ENCODE measurements around the gene STX5. TPM values are rescaled to one million over a fixed set of nuclear protein-coding genes. Genes with fewer than 3 reads are reported as not detected.

Gene STX5
- total and polyA plus RNA-seq, 9 of the 15 experiments (the other 6 are each of a cell fraction or from before 2014, with no cell fraction given) = 2.8 to 28.6 (median 23.7) TPM

- TF ChIP-seq ELF4 (CRISPR knock-in tag; IDR thresholded peaks at IDR 0.05) (peak; percentile 81), NUFIP1 (IDR thresholded peaks at IDR 0.05; ENCODE audit: partially characterized antibody) (no peak), TRIM24 (IDR thresholded peaks at IDR 0.05) (no peak), TBL1XR1 (IDR thresholded peaks at IDR 0.05; ENCODE audit: low read length in 2 of 2) (peak; percentile 16 to 95; a peak in 2 of 4 replicates), NFXL1 (CRISPR knock-in tag; IDR thresholded peaks at IDR 0.05) (no peak), U2AF1 (optimal IDR thresholded peaks at IDR 0.05; ENCODE audit: low read depth, low read length) (no peak), SMARCA4 (IDR thresholded peaks at IDR 0.05) (no peak), ZNF77 (CRISPR knock-in tag; IDR thresholded peaks at IDR 0.05) (no peak), ZNF76 (CRISPR knock-in tag; IDR thresholded peaks at IDR 0.05; ENCODE audit: borderline replicate concordance) (no peak), ZNF277 (CRISPR knock-in tag; IDR thresholded peaks at IDR 0.05; ENCODE audit: borderline replicate concordance) (no peak), LCOR (CRISPR knock-in tag; IDR thresholded peaks at IDR 0.05) (peak; percentile 48; the same call in 1 of the 2 replicates), ADNP (tag; IDR thresholded peaks at IDR 0.05) (no peak), CBX8 (IDR thresholded peaks at IDR 0.05; ENCODE audit: borderline replicate concordance, extremely low read depth, low read depth, low read length, poor library complexity, severe bottlenecking) (no peak), FOXA3 (CRISPR knock-in tag; conservative IDR thresholded peaks at IDR 0.05 in 1 of 2, IDR thresholded peaks at IDR 0.05 in 1 of 2) (peak in 1 of 2 experiments; percentile 36; a peak in 1 of 4 replicates), NCOA4 (IDR thresholded peaks at IDR 0.05; ENCODE audit: partially characterized antibody) (no peak), CBX3 (IDR thresholded peaks at IDR 0.05; ENCODE audit: borderline replicate concordance in 1 of 2, low read length in 2 of 2) (no peak), KLF13 (tag; IDR thresholded peaks at IDR 0.05; ENCODE audit: borderline replicate concordance, low read depth) (no peak), E2F6 (IDR thresholded peaks at IDR 0.05; ENCODE audit: borderline replicate concordance in 1 of 2, extremely low read depth in 1 of 2, insufficient read depth in 1 of 2, insufficient read length in 1 of 2, low read depth in 1 of 2, low read length in 1 of 2, poor library complexity in 1 of 2, severe bottlenecking in 1 of 2) (peak in 1 of 2 experiments; percentile 73)
- TF ChIP-seq, protein P1, sequence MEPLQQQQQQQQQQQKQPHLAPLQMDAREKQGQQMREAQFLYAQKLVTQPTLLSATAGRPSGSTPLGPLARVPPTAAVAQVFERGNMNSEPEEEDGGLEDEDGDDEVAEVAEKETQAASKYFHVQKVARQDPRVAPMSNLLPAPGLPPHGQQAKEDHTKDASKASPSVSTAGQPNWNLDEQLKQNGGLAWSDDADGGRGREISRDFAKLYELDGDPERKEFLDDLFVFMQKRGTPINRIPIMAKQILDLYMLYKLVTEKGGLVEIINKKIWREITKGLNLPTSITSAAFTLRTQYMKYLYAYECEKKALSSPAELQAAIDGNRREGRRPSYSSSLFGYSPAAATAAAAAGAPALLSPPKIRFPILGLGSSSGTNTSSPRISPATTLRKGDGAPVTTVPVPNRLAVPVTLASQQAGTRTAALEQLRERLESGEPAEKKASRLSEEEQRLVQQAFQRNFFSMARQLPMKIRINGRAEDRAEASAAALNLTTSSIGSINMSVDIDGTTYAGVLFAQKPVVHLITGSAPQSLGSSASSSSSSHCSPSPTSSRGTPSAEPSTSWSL (CRISPR knock-in tag; IDR thresholded peaks at IDR 0.05; ENCODE audit: borderline replicate concordance) = no peak
These were observed 7.4 kb upstream of the STX5 start, which contains the start of gene WDR74 (continued) for GRCh38 chr11:62839050-62839945.

Measured in K562 (cell line).